GM18508 (cell line): ENCODE measurements around the gene TNS3.

Experiments
- ATAC-seq: cut with Tn5 transposase; IDR thresholded peaks from one replicate; pipeline ENCODE4 v1.9.1; 2021; ENCODE audit warnings: moderate number of reproducible peaks; ENCODE audit not compliant: insufficient read depth, unreplicated experiment

TNS3 gene

GRCh38 chr7:47358357-47358756 lies 223.6 kb downstream of the TNS3 start:
- ATAC-seq = no peak

GRCh38 chr7:47357863-47358262 lies 224.0 kb downstream of the TNS3 start:
- no peak for ATAC-seq

- no peak for ATAC-seq
Observed at GRCh38 chr7:47357361-47357760, 224.6 kb downstream of the TNS3 start.

GRCh38 chr7:47356261-47356660 lies 225.7 kb downstream of the TNS3 start:
- ATAC-seq = no peak

GRCh38 chr7:47355684-47356083 lies 226.2 kb downstream of the TNS3 start:
- ATAC-seq = no peak

GRCh38 chr7:47354831-47355541 lies 226.9 kb downstream of the TNS3 start:
- no peak for ATAC-seq

GRCh38 chr7:47354071-47354470 lies 227.8 kb downstream of the TNS3 start:
- ATAC-seq = no peak

- no peak for ATAC-seq
Observed at GRCh38 chr7:47352394-47352968, 229.4 kb downstream of the TNS3 start.

- no peak for ATAC-seq
Observed at GRCh38 chr7:47351233-47352154, 230.4 kb downstream of the TNS3 start.

- ATAC-seq = no peak
Observed at GRCh38 chr7:47350425-47350824, 231.5 kb downstream of the TNS3 start.

GRCh38 chr7:47349401-47349800 lies 232.5 kb downstream of the TNS3 start:
- ATAC-seq = no peak

GRCh38 chr7:47347816-47348385 lies 234.0 kb downstream of the TNS3 start:
- no peak for ATAC-seq

- no peak for ATAC-seq
Observed at GRCh38 chr7:47347346-47347745, 234.6 kb downstream of the TNS3 start.

GRCh38 chr7:47346377-47346914 lies 235.5 kb downstream of the TNS3 start:
- ATAC-seq = no peak

GRCh38 chr7:47345857-47346298 lies 236.0 kb downstream of the TNS3 start:
- ATAC-seq = no peak

GRCh38 chr7:47344171-47344955 lies 237.5 kb downstream of the TNS3 start:
- ATAC-seq = no peak

- ATAC-seq = no peak
Observed at GRCh38 chr7:47343061-47343455, 238.9 kb downstream of the TNS3 start.

GRCh38 chr7:47342296-47343060 lies 239.4 kb downstream of the TNS3 start:
- no peak for ATAC-seq

- ATAC-seq = no peak
Observed at GRCh38 chr7:47340517-47340916, 241.4 kb downstream of the TNS3 start.
